Endothelial cell (in vitro differentiated cells): Measurements from ENCODE around the gene ETV6. TPM values are rescaled to one million over a fixed set of nuclear protein-coding genes. Genes with fewer than 3 reads are reported as not detected.

Experiments used
- DNase-seq: peaks from one replicate; pipeline ENCODE4 v3.0.0; 2021; ENCODE audit warnings: low spot score
- H3K27ac Mint-ChIP-seq: one replicate; pipeline ENCODE4 v1.8.0; 2021; ENCODE audit warnings: mixed read lengths, inconsistent platforms; ENCODE audit not compliant: unreplicated experiment
- H3K27me3 Mint-ChIP-seq: one replicate; pipeline ENCODE4 v1.8.0; 2021; ENCODE audit warnings: mild to moderate bottlenecking, moderate library complexity, mixed read lengths, inconsistent platforms; ENCODE audit not compliant: unreplicated experiment
- H3K36me3 Mint-ChIP-seq: one replicate; pipeline ENCODE4 v1.8.0; 2021; ENCODE audit warnings: mild to moderate bottlenecking, low read depth, mixed read lengths, inconsistent platforms; ENCODE audit not compliant: unreplicated experiment
- H3K4me1 Mint-ChIP-seq: one replicate; pipeline ENCODE4 v1.8.0; 2021; ENCODE audit warnings: mild to moderate bottlenecking, mixed read lengths, inconsistent platforms; ENCODE audit not compliant: unreplicated experiment
- H3K4me3 Mint-ChIP-seq: one replicate; pipeline ENCODE4 v1.8.0; 2021; ENCODE audit warnings: mild to moderate bottlenecking, mixed read lengths, inconsistent platforms; ENCODE audit not compliant: unreplicated experiment
- H3K9me3 Mint-ChIP-seq: one replicate; pipeline ENCODE4 v1.8.0; 2021; ENCODE audit warnings: mixed read lengths, inconsistent platforms; ENCODE audit not compliant: unreplicated experiment
- CTCF ChIP-seq: fragments of 200-600 bp; sonication (generic); IDR thresholded peaks from one replicate; pipeline ENCODE4 v1.5.0; 2021; ENCODE audit warnings: antibody characterized with exemption; ENCODE audit not compliant: unreplicated experiment
- total RNA-seq: library from RNA; stranded (reverse); fragmentation: NEBNext Ultra II Directional; extraction: Animal tissue kit (Norgen Biotek cat#: 25700); gene quantifications from one replicate; pipeline ENCODE4 v1.2.1, GENCODE V29; 2021; ENCODE audit not compliant: unreplicated experiment

Gene ETV6
- total RNA-seq, 1 donor from 2014 or later, result 98.7 TPM

GRCh38 chr12:11856971-11857370 is 207.5 kb downstream of the ETV6 start:
- peaks cover 11% of the 10 kb centered on the region for H3K27me3 Mint-ChIP-seq
- H3K4me3 Mint-ChIP-seq, result peak overlapping the region; percentile 38
- peaks cover 73% of the 10 kb centered on the region for H3K4me1 Mint-ChIP-seq
- peaks cover 66% of the 10 kb centered on the region for H3K36me3 Mint-ChIP-seq
- H3K27ac Mint-ChIP-seq, result no peak overlapping the region
- H3K9me3 Mint-ChIP-seq, result no peaks in the 10 kb centered on the region
- no peak for TF ChIP-seq CTCF
- DNase-seq, result no peak

GRCh38 chr12:11859705-11860425 is 210.4 kb downstream of the ETV6 start:
- H3K4me1 Mint-ChIP-seq, result peaks cover 79% of the 10 kb centered on the region
- H3K9me3 Mint-ChIP-seq, result no peaks in the 10 kb centered on the region
- DNase-seq, result no peak
- H3K27me3 Mint-ChIP-seq, result peaks cover 2% of the 10 kb centered on the region
- H3K36me3 Mint-ChIP-seq, result peaks cover 67% of the 10 kb centered on the region
- H3K27ac Mint-ChIP-seq, result peak overlapping the region; percentile 70
- H3K4me3 Mint-ChIP-seq, result peak overlapping the region; percentile 9
- no peak for TF ChIP-seq CTCF

- H3K27ac Mint-ChIP-seq, result peak overlapping the region; percentile 77
- no peak for DNase-seq
- peaks cover 67% of the 10 kb centered on the region for H3K4me1 Mint-ChIP-seq
- H3K36me3 Mint-ChIP-seq, result peaks cover 70% of the 10 kb centered on the region
- no peaks in the 10 kb centered on the region for H3K9me3 Mint-ChIP-seq
- H3K4me3 Mint-ChIP-seq, result no peak overlapping the region
- TF ChIP-seq CTCF, result no peak
- H3K27me3 Mint-ChIP-seq, result peaks cover 2% of the 10 kb centered on the region
These were observed 211.8 kb downstream of the ETV6 start for GRCh38 chr12:11861155-11861863.

GRCh38 chr12:11861864-11862600 is 212.6 kb downstream of the ETV6 start:
- no peak for TF ChIP-seq CTCF
- Mint-ChIP-seq H3K27me3 (peaks cover 2% of the 10 kb centered on the region), H3K4me1 (peaks cover 61% of the 10 kb centered on the region), H3K4me3 (no peak overlapping the region), H3K36me3 (peaks cover 70% of the 10 kb centered on the region), H3K27ac (peak overlapping the region; percentile 86), H3K9me3 (no peaks in the 10 kb centered on the region)
- no peak for DNase-seq
